ENCODE data around the gene KAT2B.

GRCh38 chr3:20099060-20099459 is 58.8 kb downstream of the KAT2B start:
- no peak for TF ChIP-seq TAF1 (conservative IDR thresholded peaks at IDR 0.05)
- TF ChIP-seq EGR1 (IDR thresholded peaks at IDR 0.05; ENCODE audit: low read depth in 2 of 2), result no peak
- no peak for TF ChIP-seq CTCF (IDR thresholded peaks at IDR 0.05; ENCODE audit: low read depth, low read length, missing input control)
- no peak for TF ChIP-seq YY1 (IDR thresholded peaks at IDR 0.05)
- no peak for TF ChIP-seq RAD21 (IDR thresholded peaks at IDR 0.05)
- no peak for TF ChIP-seq GABPA (IDR thresholded peaks at IDR 0.05 in 1 of 2, conservative IDR thresholded peaks at IDR 0.05 in 1 of 2)
- TF ChIP-seq JUND (IDR thresholded peaks at IDR 0.05), result no peak
- no peak for TF ChIP-seq REST (IDR thresholded peaks at IDR 0.05)
- TF ChIP-seq MAX (IDR thresholded peaks at IDR 0.05), result no peak
